ENCODE measurements around the gene DOC2B.
"Not testable (repeated sequence)": the region's sequence is repeated elsewhere in the genome, so short reads cannot be mapped to it uniquely, and the experiment has no call there.

Gene DOC2B

DNA sequence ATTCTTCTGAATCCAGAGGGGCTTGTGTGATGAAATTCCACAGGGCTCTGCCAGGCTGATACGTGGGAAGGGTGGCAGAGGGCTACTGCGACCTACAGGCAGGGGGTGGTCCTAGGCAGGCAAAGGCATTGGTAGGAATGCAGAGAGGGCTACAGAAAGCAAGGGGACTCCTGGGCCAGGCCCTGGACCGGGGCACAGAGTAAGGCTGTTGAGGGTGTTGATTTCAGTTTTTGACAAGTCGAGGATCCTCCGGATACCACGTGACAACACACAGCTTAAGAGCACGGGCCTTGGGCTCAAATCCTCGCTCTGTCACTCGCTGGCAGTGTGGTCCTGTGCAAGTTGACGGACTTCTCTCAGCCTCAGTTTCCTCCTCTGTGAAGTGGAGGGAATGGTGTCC is 19.1 kb upstream of the DOC2B start:
- H3K4me3 ChIP-seq (ENCODE audit: low read length) = no peak overlapping the region
- TF ChIP-seq CTCF (IDR thresholded peaks at IDR 0.05; ENCODE audit: insufficient read depth, low read depth, low read length, missing control alignments) = no peak
- no peak for DNase-seq (ENCODE audit: low read depth)

- TF ChIP-seq CTCF (IDR thresholded peaks at IDR 0.05; ENCODE audit: insufficient read depth, low read depth, low read length, missing control alignments) = no peak
- no peak for DNase-seq (ENCODE audit: low read depth)
- no peak overlapping the region for H3K4me3 ChIP-seq (ENCODE audit: low read length)
Observed at GRCh38 chr17:199806-200545, 18.5 kb upstream of the DOC2B start.

GRCh38 chr17:199191-199604 is 17.7 kb upstream of the DOC2B start:
- TF ChIP-seq CTCF (IDR thresholded peaks at IDR 0.05; ENCODE audit: insufficient read depth, low read depth, low read length, missing control alignments) = no peak
- H3K4me3 ChIP-seq (ENCODE audit: low read length) = no peak overlapping the region
- DNase-seq (ENCODE audit: low read depth) = no peak

DNA sequence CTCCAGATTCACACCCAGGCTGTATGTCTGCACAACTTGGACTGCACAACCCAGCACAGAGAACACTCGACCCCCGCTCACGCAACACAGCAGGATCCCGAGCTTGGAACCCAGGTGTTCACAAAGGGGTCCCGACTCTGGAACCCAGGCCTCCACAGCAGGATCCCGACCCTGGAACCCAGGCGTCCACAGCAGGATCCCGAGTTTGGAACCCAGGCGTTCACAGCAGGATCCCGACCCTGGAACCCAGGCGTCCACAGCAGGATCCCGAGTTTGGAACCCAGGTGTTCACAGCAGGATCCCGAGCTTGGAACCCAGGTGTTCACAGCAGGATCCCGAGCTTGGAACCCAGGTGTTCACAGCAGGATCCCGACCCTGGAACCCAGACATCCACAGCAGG is 16.8 kb upstream of the DOC2B start:
- not testable (repeated sequence) for H3K4me3 ChIP-seq (ENCODE audit: low read length); DNase-seq (ENCODE audit: low read depth)

DNA sequence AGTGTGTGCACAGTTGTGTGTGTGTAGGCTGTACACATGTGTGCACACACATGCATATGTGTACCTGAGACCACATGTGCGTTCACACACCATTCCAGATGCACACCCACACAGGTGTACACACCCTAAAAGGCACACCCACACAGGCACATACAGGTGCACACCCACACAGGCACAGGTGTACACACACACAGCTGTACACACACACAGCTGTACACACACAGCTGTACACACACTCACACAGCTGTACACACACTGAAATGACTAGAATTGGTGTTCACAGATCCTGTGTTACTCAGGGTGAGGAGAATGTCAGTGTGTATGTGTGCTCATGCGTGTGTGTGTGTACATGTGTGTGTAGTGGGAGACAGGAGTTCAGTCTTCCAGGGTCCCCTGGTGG is 15.9 kb upstream of the DOC2B start:
- no peak overlapping the region for H3K4me3 ChIP-seq (ENCODE audit: low read length)
- no peak for TF ChIP-seq CTCF (IDR thresholded peaks at IDR 0.05; ENCODE audit: insufficient read depth, low read depth, low read length, missing control alignments)
- no peak for DNase-seq (ENCODE audit: low read depth)

DNA sequence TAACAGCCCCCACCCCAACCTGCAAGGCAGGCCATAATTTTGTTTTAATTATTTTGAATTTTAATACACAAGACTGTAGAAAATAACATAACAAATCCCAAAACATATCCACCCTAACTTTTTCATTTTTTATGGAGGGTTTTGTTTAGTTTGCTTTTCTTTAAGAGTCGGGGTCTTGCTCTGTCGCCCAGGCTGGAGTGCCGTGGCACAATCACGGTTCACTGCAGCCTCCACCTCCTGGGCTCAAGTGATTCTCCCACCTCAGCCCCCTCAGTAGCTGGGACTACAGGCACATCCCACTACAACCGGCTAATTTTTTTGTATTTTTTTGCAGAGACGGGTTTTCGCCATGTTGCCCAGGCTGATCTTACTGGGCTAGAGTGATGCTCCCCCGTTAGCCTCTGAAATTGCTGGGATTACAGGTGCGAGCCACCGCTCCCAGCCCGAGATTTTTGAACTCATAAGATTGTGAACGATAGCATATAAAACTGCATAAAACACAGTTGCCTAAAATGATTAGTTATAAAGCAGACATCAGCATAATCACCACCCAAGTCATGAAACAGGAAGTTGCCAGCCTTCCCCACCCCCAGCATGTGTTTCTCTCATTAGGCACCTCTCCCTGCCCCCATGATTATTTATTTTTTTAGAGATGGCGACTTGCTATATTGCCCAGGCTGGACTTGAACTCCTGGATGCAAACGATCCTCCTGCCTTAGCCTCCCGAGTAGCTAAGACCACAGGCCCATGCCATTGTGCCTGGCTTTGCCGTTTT is 13.6 kb upstream of the DOC2B start:
- TF ChIP-seq CTCF (IDR thresholded peaks at IDR 0.05; ENCODE audit: insufficient read depth, low read depth, low read length, missing control alignments) = no peak
- H3K4me3 ChIP-seq (ENCODE audit: low read length) = no peak overlapping the region
- DNase-seq (ENCODE audit: low read depth) = no peak

DNA sequence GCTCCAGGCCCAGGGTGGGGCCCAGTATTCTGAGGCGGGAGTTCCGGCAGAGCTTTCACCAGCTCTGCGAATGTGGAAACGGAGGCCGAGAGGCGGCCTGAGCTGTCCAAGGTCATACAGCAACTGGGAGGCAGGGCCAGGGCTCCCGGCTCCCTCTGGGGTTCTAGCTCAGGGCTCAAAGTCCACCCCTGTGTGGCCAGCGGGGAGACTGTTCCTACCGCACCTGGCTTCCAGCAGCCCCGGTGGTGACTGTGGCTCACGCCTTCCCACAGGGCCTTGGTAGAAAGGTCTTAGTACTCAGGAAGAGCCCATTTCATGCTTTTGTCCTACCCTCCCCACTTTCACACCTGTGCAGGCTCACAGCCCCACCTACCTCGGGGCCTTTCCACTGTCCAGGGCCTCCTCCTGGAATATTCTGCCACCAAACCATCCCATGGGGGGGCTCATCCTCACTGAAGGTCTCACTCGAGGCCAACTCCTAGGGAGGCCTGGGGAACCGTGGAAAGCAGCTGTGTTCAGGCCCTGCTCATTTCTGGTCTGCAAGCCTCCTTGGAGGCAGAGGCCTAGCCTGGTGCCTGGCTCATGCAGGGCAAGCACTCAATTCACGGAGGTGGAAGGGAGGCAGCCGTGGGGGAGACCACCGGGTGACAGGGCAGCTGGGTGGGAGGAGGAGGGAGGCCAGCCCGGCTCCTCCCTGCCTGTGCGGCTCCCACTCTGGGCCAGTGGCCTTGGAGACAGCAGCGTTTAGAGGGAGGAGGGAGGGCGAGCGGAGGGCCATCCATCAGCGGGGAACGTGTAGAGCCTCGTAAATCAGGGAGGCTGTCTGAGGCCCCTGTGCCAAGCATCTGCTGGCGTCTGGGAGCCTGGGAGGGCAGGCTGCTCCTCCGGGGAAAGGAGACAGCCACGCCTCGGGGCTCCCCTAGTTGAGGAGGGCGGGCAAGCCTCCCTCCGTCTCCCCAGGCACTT is 12.7 kb upstream of the DOC2B start:
- H3K4me3 ChIP-seq (ENCODE audit: low read length) = no peak overlapping the region
- DNase-seq (ENCODE audit: low read depth) = no peak
- TF ChIP-seq CTCF (IDR thresholded peaks at IDR 0.05; ENCODE audit: insufficient read depth, low read depth, low read length, missing control alignments) = no peak

Measured in epithelial cell of esophagus (primary cell).